HEK293T (cell line): ENCODE measurements around the gene PRSS48.

Experiments used
- CTCF ChIA-PET: fragments of 350-600 bp; formaldehyde crosslinking; extraction: SDS; loops from one replicate; lab custom pipeline; 2021; ENCODE audit warnings: antibody characterized with exemption, inconsistent platforms; lab: Yijun Ruan, JAX
- POLR2A ChIA-PET: fragments of 350-600 bp; formaldehyde crosslinking; extraction: SDS; loops from one replicate; lab custom pipeline; 2020; ENCODE audit warnings: antibody characterized with exemption, inconsistent platforms; lab: Yijun Ruan, JAX
- DNase-seq: peaks from one replicate; pipeline ENCODE4 v3.0.0; 2012; ENCODE audit warnings: mixed read lengths; ENCODE audit errors: extremely low spot score
- SUZ12 ChIP-seq: fragments of 450-650 bp; IDR thresholded peaks from 2 replicates; pipeline ENCODE4 v1.6.1; 2016; ENCODE audit warnings: mild to moderate bottlenecking

The PRSS48 gene

GRCh38 chr4:151340751-151341385, 63.9 kb downstream of the PRSS48 start:
- DNase-seq: no peak
- no peak for TF ChIP-seq SUZ12
- ChIA-PET CTCF (no interaction called here), POLR2A (interaction anchor here (0.5 kb wide), 1 partner anchor 279 kb away, joined by 3 read pairs; no protein-coding TSS in a partner anchor)
